Ovary (tissue), 9 donors: ENCODE measurements around the gene OSTM1. TPM values are rescaled to one million over a fixed set of nuclear protein-coding genes. Genes with fewer than 3 reads are reported as not detected.
"Not testable (repeated sequence)": the region's sequence is repeated elsewhere in the genome, so short reads cannot be mapped to it uniquely, and the experiment has no call there.

ENCODE experiments used
- DNase-seq, 5 donors: peaks; one replicate each; pipeline ENCODE4 v3.0.0-alpha.2; 2019 to 2020
- H3K27ac ChIP-seq, 2 donors: fragments of 200-600 bp; one replicate each; pipeline versions ENCODE4 v1.5.1 to v1.8.0; 2019 to 2022
- H3K27me3 ChIP-seq: fragments of 200-600 bp; one replicate; pipeline ENCODE4 v1.8.0; 2022
- H3K36me3 ChIP-seq: fragments of 200-600 bp; sonication (generic); one replicate; pipeline ENCODE4 v1.5.1; 2019
- H3K4me1 ChIP-seq: one replicate; pipeline ENCODE4 v1.8.1; 2013; ENCODE audit warnings: mild to moderate bottlenecking, moderate library complexity; ENCODE audit not compliant: insufficient read depth
- H3K4me3 ChIP-seq: fragments of 200-600 bp; sonication (generic); one replicate; pipeline ENCODE4 v1.5.1; 2017
- H3K9me3 ChIP-seq, 2 donors: fragments of 200-600 bp in 1 of 2; sonication (generic) in 1 of 2; one replicate each; pipeline versions ENCODE4 v1.5.1 to v1.8.1; 2013 to 2019; ENCODE audit warnings: mild to moderate bottlenecking in 1 of 2, moderate library complexity in 1 of 2
- CTCF ChIP-seq, 3 donors: fragments of 450-650 bp in 2 of 3; fragments of 200-600 bp in 1 of 3; IDR thresholded peaks; one replicate each; pipeline versions ENCODE4 v1.5.1 to v1.8.0; 2016 to 2022; ENCODE audit warnings: antibody characterized with exemption in 3 of 3, mild to moderate bottlenecking in 1 of 3
- EP300 ChIP-seq: sonication (generic); formaldehyde crosslinking; IDR thresholded peaks from one replicate; pipeline ENCODE4 v1.6.1; 2017; ENCODE audit warnings: antibody characterized with exemption
- POLR2A ChIP-seq: fragments of 450-650 bp; IDR thresholded peaks from one replicate; pipeline ENCODE4 v1.6.1; 2017; ENCODE audit warnings: antibody characterized with exemption, mild to moderate bottlenecking, moderate library complexity
- WGBS, 3 donors: extraction: QIAGEN DNeasy Blood & Tissue Kit in 1 of 3; methylation state at CpG; one replicate each; pipeline versions ENCODE4 v1.1.5 to v1.1.7; 2013 to 2017; 5-methylcytosine and 5-hydroxymethylcytosine counted together
- intact Hi-C, 4 donors: fragments of 100-400 bp; cut with DNase I; formaldehyde crosslinking; loops; one replicate each; pipeline versions ENCODE4 v1.11.0 to v1.15.1; 2022 to 2023
- polyA plus RNA-seq, 2 donors: library from polyadenylated mRNA; stranded (reverse); fragments of 200-250 nt in 1 of 2; fragments of 350-450 nt in 1 of 2; fragmentation: Illumina TruSeq in 1 of 2; extraction: RNeasy Lipid Tissue Mini Kit (QIAGEN cat#74804) in 1 of 2; gene quantifications; one replicate each; pipeline ENCODE4 v1.2.3, GENCODE V29; 2013 to 2014
- total RNA-seq, 7 donors: library from RNA; depleted of rRNA in 2 of 7; stranded (reverse); fragments of >200 nt in 2 of 7; fragmentation: NEBNext Ultra II Directional in 3 of 7; extraction: Animal tissue kit (Norgen Biotek cat#: 25700) in 3 of 7; gene quantifications; one replicate each; pipeline versions ENCODE4 v1.1.0 to v1.2.4, GENCODE V29; 2016 to 2023
- donor health status: DM: no; HTN: no; CAD: no; lungs with moderate emphysema.
- donor health status: DM: no; HTN: no; CAD: no.
- donor health status: Bipolar disorder and iron deficiency.
- donor health status: DM: yes; HTN: yes; CAD: no.
- donor health status: DM: no; HTN: no; CAD: no.
- donor health status: DM: yes; HTN: yes; CAD: no.

The OSTM1 gene
- total and polyA plus RNA-seq, 9 donors, result 10.9 to 55.5 (median 29.8) TPM

- no peak overlapping the region for H3K4me3 ChIP-seq
- H3K9me3 ChIP-seq, result no peaks in the 10 kb centered on the region
- DNase-seq, result no peak
- H3K36me3 ChIP-seq, result no peaks in the 10 kb centered on the region
- TF ChIP-seq POLR2A, result no peak
- 63 to 73% (median 66%) methylated on average over 6 of the region's 6 CpGs for WGBS, 3 donors
- H3K27ac ChIP-seq, result no peak overlapping the region
- intact Hi-C loops, result no loop called here
- no peaks in the 10 kb centered on the region for H3K4me1 ChIP-seq
- no peaks in the 10 kb centered on the region for H3K27me3 ChIP-seq
Observed at GRCh38 chr6:108029226-108029921, 45.2 kb downstream of the OSTM1 start.

GRCh38 chr6:108027594-108027993 is 46.9 kb downstream of the OSTM1 start:
- WGBS, 3 donors, result 66 to 75% (median 66%) methylated on average over 3 of the region's 3 CpGs
- Histone ChIP-seq H3K36me3 (no peaks in the 10 kb centered on the region), H3K9me3 (no peaks in the 10 kb centered on the region), H3K27me3 (no peaks in the 10 kb centered on the region), H3K27ac (no peak overlapping the region), H3K4me1 (no peaks in the 10 kb centered on the region), H3K4me3 (no peak overlapping the region)
- intact Hi-C loops, result no loop called here
- TF ChIP-seq CTCF (IDR thresholded peaks at IDR 0.05), result no peak
- TF ChIP-seq POLR2A, result no peak
- TF ChIP-seq EP300, result no peak
- no peak for DNase-seq

- H3K9me3 ChIP-seq, result no peaks in the 10 kb centered on the region
- H3K4me1 ChIP-seq, result no peaks in the 10 kb centered on the region
- intact Hi-C loops, result no loop called here
- no peak overlapping the region for H3K27ac ChIP-seq
- no peak for TF ChIP-seq CTCF (IDR thresholded peaks at IDR 0.05)
- no peak for TF ChIP-seq EP300
- no peak for TF ChIP-seq POLR2A
- no peak for DNase-seq
- H3K27me3 ChIP-seq, result no peaks in the 10 kb centered on the region
- H3K4me3 ChIP-seq, result no peak overlapping the region
- WGBS, 3 donors, result 72 to 80% (median 76%) methylated on average over 3 of the region's 3 CpGs
- no peaks in the 10 kb centered on the region for H3K36me3 ChIP-seq
Observed at GRCh38 chr6:108027056-108027455, 47.5 kb downstream of the OSTM1 start.

- Histone ChIP-seq H3K27me3 (no peaks in the 10 kb centered on the region), H3K9me3 (no peaks in the 10 kb centered on the region), H3K4me3 (no peak overlapping the region), H3K4me1 (peaks cover 4% of the 10 kb centered on the region), H3K36me3 (no peaks in the 10 kb centered on the region), H3K27ac (no peak overlapping the region)
- no peak for TF ChIP-seq EP300
- TF ChIP-seq CTCF (IDR thresholded peaks at IDR 0.05), result no peak
- no peak for TF ChIP-seq POLR2A
- DNase-seq, result no peak
- intact Hi-C loops, result no loop called here
- WGBS, 3 donors, result 91 to 93% (median 93%) methylated on average over 6 of the region's 6 CpGs
Observed at GRCh38 chr6:108024427-108025073, 50.0 kb downstream of the OSTM1 start.

GRCh38 chr6:108020472-108021116 is 53.9 kb downstream of the OSTM1 start:
- Histone ChIP-seq H3K4me3 (no peak overlapping the region), H3K36me3 (no peaks in the 10 kb centered on the region), H3K27ac (no peak overlapping the region), H3K27me3 (no peaks in the 10 kb centered on the region), H3K4me1 (peaks cover 4% of the 10 kb centered on the region), H3K9me3 (no peaks in the 10 kb centered on the region)
- WGBS, 3 donors, result 23 to 38% (median 24%) methylated on average over 6 of the region's 6 CpGs
- TF ChIP-seq EP300, result no peak
- TF ChIP-seq CTCF (IDR thresholded peaks at IDR 0.05), result no peak
- TF ChIP-seq POLR2A, result no peak
- intact Hi-C loops, result no loop called here
- peak in 1 of 5 donors; percentile 38 for DNase-seq

- H3K36me3 ChIP-seq, DNase-seq, H3K27ac ChIP-seq, H3K27me3 ChIP-seq, H3K4me3 ChIP-seq, intact Hi-C loops, H3K9me3 ChIP-seq, H3K4me1 ChIP-seq: not testable (repeated sequence)
- WGBS, 3 donors, result 92 to 94% (median 94%) methylated on average over 6 of the region's 6 CpGs
Observed at GRCh38 chr6:108016283-108016682, 58.3 kb downstream of the OSTM1 start.
